ENCODE results near the gene HIF1A. TPM values are rescaled to one million over a fixed set of nuclear protein-coding genes. Genes with fewer than 3 reads are reported as not detected.

Gene HIF1A
- total and polyA plus RNA-seq, 2 of the 8 experiments (the other 6 are each of a cell fraction or from before 2014, with no cell fraction given) = 54.8 to 175 TPM

DNA sequence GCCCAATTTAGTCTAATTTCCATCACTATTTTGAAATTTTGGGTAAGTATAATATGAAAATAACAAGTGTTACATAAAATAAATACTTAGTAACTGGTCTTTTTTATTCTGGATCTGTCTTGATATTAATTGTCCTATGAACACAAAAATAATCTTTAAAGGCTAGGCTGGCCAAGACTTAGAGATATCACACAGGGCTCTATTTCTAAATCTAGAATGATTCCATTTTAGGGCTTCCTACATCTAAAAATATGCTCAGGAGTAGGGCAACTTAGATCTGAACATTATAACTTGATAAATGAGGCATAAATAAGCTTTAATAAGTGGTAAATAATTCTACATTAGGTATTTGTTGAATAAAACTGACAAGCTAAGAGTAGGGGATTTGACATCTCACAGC, 43.8 kb downstream of the HIF1A start:
- peaks cover 0 to 2% of the 10 kb centered on the region in 2 experiments for H4K20me1 ChIP-seq (replicated peaks in 1 of 2; ENCODE audit: control insufficient read depth in 1 of 2, insufficient read depth in 2 of 2, low read length in 2 of 2)
- H2BK5ac ChIP-seq (ENCODE audit: low read depth, low read length) = no peak overlapping the region
- H4K91ac ChIP-seq (replicated peaks; ENCODE audit: insufficient read length, low read length) = no peak overlapping the region
- no peaks in the 10 kb centered on the region for H3K27me3 ChIP-seq (replicated peaks in 1 of 4; ENCODE audit: control insufficient read depth in 3 of 4, extremely low read depth in 1 of 4, insufficient read depth in 3 of 4, low read length in 3 of 4)
- no peak overlapping the region for H3K4ac ChIP-seq (replicated peaks; ENCODE audit: insufficient read length, low read depth, low read length)
- H3K36me3 ChIP-seq (ENCODE audit: control insufficient read depth in 2 of 4, insufficient read depth in 4 of 4, low read length in 3 of 4) = peaks cover 21 to 96% (median 73%) of the 10 kb centered on the region in 4 experiments
- no peak overlapping the region for H2BK120ac ChIP-seq (replicated peaks; ENCODE audit: low read depth, low read length)
- H4K8ac ChIP-seq (ENCODE audit: extremely low read depth, insufficient read depth, low read length) = no peak overlapping the region
- no peak for DNase-seq (ENCODE audit: low read depth in 1 of 2, low spot score in 2 of 2)
- ChIA-PET POLR2A (ENCODE audit: partially characterized antibody) (interaction anchor here (1.5 to 2.9 kb wide), 2 partner anchors 10 to 23 kb away, joined by 4 to 12 read pairs; partner anchors contain the start of gene SNAPC1), CTCF (ENCODE audit: partially characterized antibody) (interaction anchor here (1.0 to 1.4 kb wide), 3 partner anchors 9 to 37 kb away, joined by 3 read pairs; no protein-coding TSS in a partner anchor)
- H3K27ac ChIP-seq (ENCODE audit: low read depth, low read length) = no peak overlapping the region
- TF ChIP-seq KDM4A (IDR thresholded peaks at IDR 0.05; ENCODE audit: low read depth, low read length, severe bottlenecking) (no peak), SAP30 (IDR thresholded peaks at IDR 0.05; ENCODE audit: insufficient read depth, insufficient replicate concordance, low read length) (no peak), YY1 (IDR thresholded peaks at IDR 0.05; ENCODE audit: low read depth, low read length) (no peak), RXRA (IDR thresholded peaks at IDR 0.05; ENCODE audit: insufficient read depth, low read depth, low read length) (no peak), BRCA1 (IDR thresholded peaks at IDR 0.05; ENCODE audit: low read depth, low read length) (no peak), SUZ12 (IDR thresholded peaks at IDR 0.05; ENCODE audit: low read length) (no peak), KDM5A (IDR thresholded peaks at IDR 0.05; ENCODE audit: low read length) (no peak), TBP (IDR thresholded peaks at IDR 0.05; ENCODE audit: low read depth, low read length) (no peak), KDM1A (IDR thresholded peaks at IDR 0.05; ENCODE audit: borderline replicate concordance, low read length) (no peak), BACH1 (IDR thresholded peaks at IDR 0.05; ENCODE audit: low read length) (no peak)
- TF ChIP-seq, protein P1, sequence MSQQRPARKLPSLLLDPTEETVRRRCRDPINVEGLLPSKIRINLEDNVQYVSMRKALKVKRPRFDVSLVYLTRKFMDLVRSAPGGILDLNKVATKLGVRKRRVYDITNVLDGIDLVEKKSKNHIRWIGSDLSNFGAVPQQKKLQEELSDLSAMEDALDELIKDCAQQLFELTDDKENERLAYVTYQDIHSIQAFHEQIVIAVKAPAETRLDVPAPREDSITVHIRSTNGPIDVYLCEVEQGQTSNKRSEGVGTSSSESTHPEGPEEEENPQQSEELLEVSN (IDR thresholded peaks at IDR 0.05) = no peak
- H3K79me1 ChIP-seq (ENCODE audit: low read depth, low read length) = peaks cover 3% of the 10 kb centered on the region; the same call in 1 of the 2 replicates
- no peak overlapping the region for H2AK5ac ChIP-seq (ENCODE audit: low read depth, low read length)
- H3K79me2 ChIP-seq (ENCODE audit: control insufficient read depth in 1 of 2, insufficient read depth in 2 of 2, low read length in 2 of 2) = peaks cover 0 to 8% of the 10 kb centered on the region in 2 experiments; a peak in 1 of 4 replicates
- H3K9ac ChIP-seq (replicated peaks in 1 of 4; ENCODE audit: extremely low read depth in 1 of 4, low read depth in 3 of 4, low read length in 3 of 4) = no peak overlapping the region
- H2BK20ac ChIP-seq (ENCODE audit: low read length) = no peak overlapping the region
- no peak overlapping the region for H2AFZ ChIP-seq (ENCODE audit: low read length)
- H2BK12ac ChIP-seq (ENCODE audit: low read depth, low read length) = no peak overlapping the region
- no peaks in the 10 kb centered on the region for H3K4me1 ChIP-seq (replicated peaks in 1 of 4; ENCODE audit: control insufficient read depth in 3 of 4, insufficient read depth in 4 of 4, low read length in 3 of 4)
- no peak overlapping the region for H3K4me3 ChIP-seq (ENCODE audit: extremely low read depth in 1 of 4, insufficient read depth in 2 of 4, low read depth in 3 of 4, low read length in 4 of 4)
- no peak for FAIRE-seq
- H3K4me2 ChIP-seq (ENCODE audit: insufficient read depth in 1 of 2, low read depth in 2 of 2, low read length in 2 of 2) = no peak overlapping the region
- H3K56ac ChIP-seq (replicated peaks; ENCODE audit: insufficient read length, low read depth, low read length) = no peak overlapping the region
- no peaks in the 10 kb centered on the region for H3K23me2 ChIP-seq (ENCODE audit: low read depth, low read length)
- H3K9me3 ChIP-seq (ENCODE audit: insufficient read depth in 2 of 2, low read depth in 1 of 2, low read length in 1 of 2) = no peaks in the 10 kb centered on the region
- H2BK15ac ChIP-seq (ENCODE audit: low read length) = no peak overlapping the region
- no peak overlapping the region for H3K14ac ChIP-seq (ENCODE audit: insufficient read length)
- no peak overlapping the region for H4K5ac ChIP-seq (ENCODE audit: insufficient read length, low read depth, low read length)
- H3K18ac ChIP-seq (ENCODE audit: extremely low read depth, low read length) = no peak overlapping the region
- H3K23ac ChIP-seq (ENCODE audit: insufficient read length) = no peak overlapping the region
